ENCODE measurements around the gene TESK1.

Gene TESK1

DNA sequence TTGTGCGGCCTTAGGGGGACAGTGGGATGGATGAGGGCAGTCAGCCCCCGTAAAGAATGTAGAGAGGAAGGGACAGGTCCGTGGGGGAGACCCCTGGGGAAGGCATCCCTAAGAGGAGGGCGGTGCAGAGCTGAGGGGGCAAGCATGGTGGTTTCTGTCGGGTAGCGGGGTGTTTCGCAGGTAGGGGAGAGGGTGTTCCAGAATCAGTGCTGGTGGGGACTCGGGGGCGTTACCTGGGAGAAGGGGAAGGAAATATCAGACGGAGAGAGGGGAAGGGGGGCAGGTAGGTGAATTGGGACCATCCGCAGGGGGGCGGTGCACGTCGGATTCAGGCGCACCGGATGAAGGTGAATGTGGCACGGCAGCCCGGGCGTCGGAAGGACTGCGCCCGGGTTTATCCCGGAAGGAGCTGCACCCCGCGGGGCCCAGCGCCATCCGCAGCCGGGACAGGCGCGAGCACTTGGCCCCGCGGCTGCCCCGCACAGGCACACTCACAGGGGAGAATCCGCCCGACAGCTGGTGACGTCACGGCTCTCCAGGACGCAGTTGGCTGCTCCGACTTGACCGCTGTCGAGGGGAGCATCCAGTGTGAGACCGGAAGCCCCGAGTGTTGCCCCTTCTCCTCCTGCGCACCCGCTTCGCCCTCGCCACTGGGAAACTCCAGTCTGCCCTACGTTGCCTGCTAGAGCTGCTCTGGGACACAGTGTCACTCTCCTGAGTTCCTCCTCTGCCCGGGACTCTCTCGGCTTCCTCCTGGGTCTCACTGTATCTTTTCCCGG lies 11.8 kb downstream of the TESK1 start:
- Histone ChIP-seq H2BK12ac (ENCODE audit: low read length) (no peak overlapping the region), H3K4me1 (ENCODE audit: control insufficient read depth in 2 of 2, insufficient read depth in 1 of 2, low read depth in 1 of 2, low read length in 2 of 2) (peaks cover 0 to 15% of the 10 kb centered on the region in 2 donors), H3K4me2 (ENCODE audit: insufficient read depth, low read length, poor library complexity, severe bottlenecking) (peak overlapping the region; percentile 47), H2BK15ac (ENCODE audit: low read length) (no peak overlapping the region), H3K9ac (ENCODE audit: low read depth, low read length, poor library complexity) (peak overlapping the region; percentile 76), H3K9me3 (replicated peaks in 1 of 2; ENCODE audit: control insufficient read depth in 2 of 2, insufficient read depth in 1 of 2, low read depth in 1 of 2, low read length in 2 of 2) (peaks cover 0 to 7% of the 10 kb centered on the region in 2 donors), H3K4me3 (ENCODE audit: low read length in 2 of 2) (peak overlapping the region; percentile 8 to 72), H3K36me3 (replicated peaks in 1 of 2; ENCODE audit: control insufficient read depth in 2 of 2, insufficient read depth in 2 of 2, low read length in 2 of 2) (no peaks in the 10 kb centered on the region), H4K91ac (ENCODE audit: low read depth, low read length, poor library complexity) (no peak overlapping the region), H3K4ac (ENCODE audit: low read length) (no peak overlapping the region), H3K23ac (ENCODE audit: low read depth, low read length, poor library complexity) (peak overlapping the region; percentile 58), H3K14ac (ENCODE audit: low read length) (no peak overlapping the region), H2BK5ac (ENCODE audit: low read length) (no peak overlapping the region), H2BK120ac (ENCODE audit: low read depth, low read length) (no peak overlapping the region), H2AFZ (ENCODE audit: low read length) (peak overlapping the region; percentile 71), H3K27me3 (ENCODE audit: control insufficient read depth in 3 of 3, insufficient read depth in 3 of 3, low read depth in 1 of 3, low read length in 3 of 3) (peaks cover 7 to 78% (median 34%) of the 10 kb centered on the region in 3 experiments), H3K79me1 (ENCODE audit: low read depth, low read length) (no peaks in the 10 kb centered on the region), H4K8ac (ENCODE audit: low read depth, low read length) (peak overlapping the region; percentile 19), H2AK5ac (ENCODE audit: low read depth, low read length) (peak overlapping the region; percentile 77), H3K27ac (replicated peaks; ENCODE audit: low read length) (no peak overlapping the region), H3K18ac (ENCODE audit: low read length) (peak overlapping the region; percentile 78)
- WGBS, 2 donors (ENCODE audit: extremely low coverage in 2 of 2, insufficient read length in 2 of 2, insufficient replicate concordance in 1 of 2): no CpG with 5 or more reads among the region's 51 CpGs
- no peak for DNase-seq (ENCODE audit: low spot score)

DNA sequence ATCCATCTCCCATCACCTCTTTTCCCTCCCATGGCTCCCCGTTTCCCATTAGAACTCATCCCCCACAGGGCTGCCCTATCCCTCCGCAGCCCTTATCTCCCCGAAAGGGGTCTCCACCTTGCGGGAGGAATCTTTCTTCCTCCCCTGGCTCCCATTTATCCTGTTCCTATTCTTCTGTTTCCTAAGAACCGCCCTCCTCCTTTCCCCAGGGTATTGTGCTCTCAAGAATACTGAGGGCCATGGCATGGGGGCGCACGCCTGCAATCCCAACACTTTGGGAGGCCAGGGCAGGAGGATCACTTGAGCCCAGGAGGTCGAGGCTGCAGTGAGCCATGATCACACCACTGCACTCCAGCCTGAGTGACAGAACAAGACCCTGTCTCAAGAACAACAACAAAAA lies 12.5 kb downstream of the TESK1 start:
- H2AK5ac ChIP-seq (ENCODE audit: low read depth, low read length): no peak overlapping the region
- H3K18ac ChIP-seq (ENCODE audit: low read length): no peak overlapping the region
- H3K79me1 ChIP-seq (ENCODE audit: low read depth, low read length): no peaks in the 10 kb centered on the region
- peaks cover 7 to 82% (median 34%) of the 10 kb centered on the region in 3 experiments for H3K27me3 ChIP-seq (ENCODE audit: control insufficient read depth in 3 of 3, insufficient read depth in 3 of 3, low read depth in 1 of 3, low read length in 3 of 3)
- H3K36me3 ChIP-seq (replicated peaks in 1 of 2; ENCODE audit: control insufficient read depth in 2 of 2, insufficient read depth in 2 of 2, low read length in 2 of 2): no peaks in the 10 kb centered on the region
- H3K23ac ChIP-seq (ENCODE audit: low read depth, low read length, poor library complexity): no peak overlapping the region
- no CpG with 5 or more reads among the region's 8 CpGs for WGBS, 2 donors (ENCODE audit: extremely low coverage in 2 of 2, insufficient read length in 2 of 2, insufficient replicate concordance in 1 of 2)
- no peak overlapping the region for H2BK120ac ChIP-seq (ENCODE audit: low read depth, low read length)
- H3K4me3 ChIP-seq (ENCODE audit: low read length in 2 of 2): no peak overlapping the region
- peak overlapping the region; percentile 71 for H2AFZ ChIP-seq (ENCODE audit: low read length)
- peaks cover 0 to 7% of the 10 kb centered on the region in 2 donors for H3K9me3 ChIP-seq (replicated peaks in 1 of 2; ENCODE audit: control insufficient read depth in 2 of 2, insufficient read depth in 1 of 2, low read depth in 1 of 2, low read length in 2 of 2)
- no peak for DNase-seq (ENCODE audit: low spot score)
- no peak overlapping the region for H3K9ac ChIP-seq (ENCODE audit: low read depth, low read length, poor library complexity)
- H3K14ac ChIP-seq (ENCODE audit: low read length): no peak overlapping the region
- H3K27ac ChIP-seq (replicated peaks; ENCODE audit: low read length): no peak overlapping the region
- no peak overlapping the region for H3K4ac ChIP-seq (ENCODE audit: low read length)
- H3K4me2 ChIP-seq (ENCODE audit: insufficient read depth, low read length, poor library complexity, severe bottlenecking): no peak overlapping the region
- H2BK12ac ChIP-seq (ENCODE audit: low read length): no peak overlapping the region
- peaks cover 0 to 15% of the 10 kb centered on the region in 2 donors for H3K4me1 ChIP-seq (ENCODE audit: control insufficient read depth in 2 of 2, insufficient read depth in 1 of 2, low read depth in 1 of 2, low read length in 2 of 2)
- no peak overlapping the region for H4K8ac ChIP-seq (ENCODE audit: low read depth, low read length)
- H2BK5ac ChIP-seq (ENCODE audit: low read length): no peak overlapping the region
- H4K91ac ChIP-seq (ENCODE audit: low read depth, low read length, poor library complexity): no peak overlapping the region
- no peak overlapping the region for H2BK15ac ChIP-seq (ENCODE audit: low read length)

DNA sequence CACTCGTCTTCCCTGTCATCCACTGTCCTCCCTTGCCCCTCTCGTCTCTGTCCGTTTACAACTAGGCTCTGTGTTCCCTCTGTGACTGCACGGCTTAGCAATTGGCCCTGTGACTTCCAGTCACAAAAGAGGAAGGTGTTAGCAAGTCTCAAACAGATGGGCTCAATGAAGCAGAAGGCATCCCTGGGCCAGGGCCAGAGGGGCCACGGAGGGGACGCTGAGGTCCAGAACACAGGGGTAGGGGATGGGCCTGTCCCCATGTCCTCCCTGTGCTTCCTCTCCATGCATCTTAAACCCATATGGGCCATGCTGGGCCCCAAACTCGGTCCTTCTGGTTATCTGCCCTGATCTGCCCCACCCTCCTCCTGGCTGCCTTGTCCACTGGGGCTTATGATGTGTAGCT lies 13.3 kb downstream of the TESK1 start, which contains the start of gene CD72:
CD72 (minus strand) TSS at position 89 of the 403 bp plus-strand sequence. CDS start 110 bp downstream, outside the sequence.
- DNase-seq (ENCODE audit: low spot score): no peak
- H3K36me3 ChIP-seq (replicated peaks in 1 of 2; ENCODE audit: control insufficient read depth in 2 of 2, insufficient read depth in 2 of 2, low read length in 2 of 2): no peaks in the 10 kb centered on the region
- H3K4me2 ChIP-seq (ENCODE audit: insufficient read depth, low read length, poor library complexity, severe bottlenecking): peak within 1 kb of the TSS; percentile 47
- H2BK12ac ChIP-seq (ENCODE audit: low read length): no peak within 1 kb of the TSS
- H3K23ac ChIP-seq (ENCODE audit: low read depth, low read length, poor library complexity): peak within 1 kb of the TSS; percentile 58
- H4K91ac ChIP-seq (ENCODE audit: low read depth, low read length, poor library complexity): no peak within 1 kb of the TSS
- H3K27ac ChIP-seq (replicated peaks; ENCODE audit: low read length): no peak within 1 kb of the TSS
- no peaks in the 10 kb centered on the region for H3K79me1 ChIP-seq (ENCODE audit: low read depth, low read length)
- H3K14ac ChIP-seq (ENCODE audit: low read length): no peak within 1 kb of the TSS
- H2AK5ac ChIP-seq (ENCODE audit: low read depth, low read length): peak within 1 kb of the TSS; percentile 77
- H3K4ac ChIP-seq (ENCODE audit: low read length): no peak within 1 kb of the TSS
- peaks cover 0 to 15% of the 10 kb centered on the region in 2 donors for H3K4me1 ChIP-seq (ENCODE audit: control insufficient read depth in 2 of 2, insufficient read depth in 1 of 2, low read depth in 1 of 2, low read length in 2 of 2)
- no peak within 1 kb of the TSS for H3K9ac ChIP-seq (ENCODE audit: low read depth, low read length, poor library complexity)
- peak within 1 kb of the TSS; percentile 78 for H3K18ac ChIP-seq (ENCODE audit: low read length)
- H3K4me3 ChIP-seq (ENCODE audit: low read length in 2 of 2): peak within 1 kb of the TSS; percentile 8 to 72
- WGBS, 2 donors (ENCODE audit: extremely low coverage in 2 of 2, insufficient read length in 2 of 2, insufficient replicate concordance in 1 of 2): no CpG with 5 or more reads among the region's 7 CpGs
- peak within 1 kb of the TSS; percentile 71 for H2AFZ ChIP-seq (ENCODE audit: low read length)
- peaks cover 7 to 76% (median 34%) of the 10 kb centered on the region in 3 experiments for H3K27me3 ChIP-seq (ENCODE audit: control insufficient read depth in 3 of 3, insufficient read depth in 3 of 3, low read depth in 1 of 3, low read length in 3 of 3)
- H2BK5ac ChIP-seq (ENCODE audit: low read length): no peak within 1 kb of the TSS
- peak within 1 kb of the TSS; percentile 28 for H2BK120ac ChIP-seq (ENCODE audit: low read depth, low read length)
- peak within 1 kb of the TSS; percentile 19 for H4K8ac ChIP-seq (ENCODE audit: low read depth, low read length)
- no peak within 1 kb of the TSS for H2BK15ac ChIP-seq (ENCODE audit: low read length)
- peaks cover 0 to 7% of the 10 kb centered on the region in 2 donors for H3K9me3 ChIP-seq (replicated peaks in 1 of 2; ENCODE audit: control insufficient read depth in 2 of 2, insufficient read depth in 1 of 2, low read depth in 1 of 2, low read length in 2 of 2)

Measured in neuronal stem cell (in vitro differentiated cells).